K562 (cell line): ENCODE results near the gene SPATA25. TPM values are rescaled to one million over a fixed set of nuclear protein-coding genes. Genes with fewer than 3 reads are reported as not detected.

Experiments
- CGGBP1 ChIP-seq: fragments of 250-450 bp; sonication (Bioruptor Pico); IDR thresholded peaks from 2 replicates; pipeline ENCODE4 v1.9.0; 2021; ENCODE audit warnings: mild to moderate bottlenecking
- FOS ChIP-seq: IDR thresholded peaks from 3 replicates; pipeline ENCODE4 v1.6.1; 2011; ENCODE audit not compliant: insufficient read length; ENCODE audit errors: extremely low read depth
- FOXM1 ChIP-seq, 2 experiments: fragments of 450-650 bp in 1 of 2; sonication (generic) in 1 of 2; formaldehyde crosslinking in 1 of 2; IDR thresholded peaks; 2 replicates each; pipeline versions ENCODE4 v1.6.1 to v1.9.0; 2017 to 2022; ENCODE audit warnings: low read depth in 2 of 2, mild to moderate bottlenecking in 2 of 2, missing genetic modification reagents in 1 of 2, moderate library complexity in 1 of 2
- RFX1 ChIP-seq: fragments of 450-650 bp; IDR thresholded peaks from 2 replicates; pipeline ENCODE4 v1.6.1; 2016; ENCODE audit warnings: mild to moderate bottlenecking, moderate library complexity
- SMARCA4 ChIP-seq: fragments of 450-650 bp; IDR thresholded peaks from 2 replicates; pipeline ENCODE4 v1.6.1; 2016
- SREBF2 ChIP-seq: sonication (generic); formaldehyde crosslinking; IDR thresholded peaks from 2 replicates; pipeline ENCODE4 v1.4.0; 2020; ENCODE audit warnings: mild to moderate bottlenecking, missing genetic modification reagents
- USF2 ChIP-seq: sonication (generic); formaldehyde crosslinking; IDR thresholded peaks from 2 replicates; pipeline ENCODE4 v1.5.0; 2020; ENCODE audit warnings: missing genetic modification reagents
- XRCC4 ChIP-seq: IDR thresholded peaks from one replicate; pipeline ENCODE4 v1.6.1; 2011; ENCODE audit not compliant: insufficient read depth, insufficient read length; ENCODE audit errors: extremely low read depth
- ZBTB33 ChIP-seq: sonication (generic); formaldehyde crosslinking; IDR thresholded peaks from 2 replicates; pipeline ENCODE4 v1.8.1; 2023; ENCODE audit warnings: mild to moderate bottlenecking, missing genetic modification reagents
- ZNF586 ChIP-seq: fragments of 450-650 bp; formaldehyde crosslinking; conservative IDR thresholded peaks from 2 replicates; pipeline ENCODE4 v1.4.0; 2020; ENCODE audit warnings: mild to moderate bottlenecking, moderate library complexity
- ZNF644 ChIP-seq: fragments of 200-800 bp; sonication (Bioruptor generic); IDR thresholded peaks from 2 replicates; pipeline ENCODE4 v1.6.1; 2016; ENCODE audit warnings: low read depth, missing genetic modification characterization, missing compliant biosample characterization
- polyA plus RNA-seq, 8 experiments: library from polyadenylated mRNA; depleted of rRNA in 4 of 8; stranded (reverse) in 5 of 8; unstranded in 3 of 8; fragments of >200 nt; fragmentation: Nextera tagmentation in 2 of 8; fragmentation: Illumina TruSeq in 1 of 8; extraction: Ambion mirVana in 2 of 8; extraction: Trizol in 1 of 8; gene quantifications; 2 replicates each; pipeline versions ENCODE4 v1.2.1 to v1.2.3, GENCODE V29; 2011 to 2014; ENCODE audit warnings: inconsistent platforms in 1 of 8, missing spikeins in 1 of 8
- total RNA-seq, 7 experiments: library from RNA; depleted of rRNA in 6 of 7; stranded (reverse); fragments of >200 nt in 6 of 7; fragmentation: Illumina TruSeq in 2 of 7; extraction: Trizol in 2 of 7; gene quantifications; 2 replicates each; pipeline versions ENCODE4 v1.2.1 to v1.2.3, GENCODE V29; 2011 to 2021; ENCODE audit warnings: low replicate concordance in 1 of 7
- TF ChIP-seq, protein P1 (sequence below): fragments of 250-450 bp; sonication (Bioruptor Pico); IDR thresholded peaks from 2 replicates; pipeline ENCODE4 v1.4.0; 2020
- TF ChIP-seq, protein P2 (sequence below): fragments of 250-450 bp; sonication (Bioruptor Pico); IDR thresholded peaks from 2 replicates; pipeline ENCODE4 v1.9.0; 2021; ENCODE audit warnings: mild to moderate bottlenecking, inconsistent platforms

SPATA25 gene
- total and polyA plus RNA-seq, 9 of the 15 experiments (the other 6 are each of a cell fraction or from before 2014, with no cell fraction given) = 0.21 to 0.95 (median 0.53) TPM; not detected in 3

DNA sequence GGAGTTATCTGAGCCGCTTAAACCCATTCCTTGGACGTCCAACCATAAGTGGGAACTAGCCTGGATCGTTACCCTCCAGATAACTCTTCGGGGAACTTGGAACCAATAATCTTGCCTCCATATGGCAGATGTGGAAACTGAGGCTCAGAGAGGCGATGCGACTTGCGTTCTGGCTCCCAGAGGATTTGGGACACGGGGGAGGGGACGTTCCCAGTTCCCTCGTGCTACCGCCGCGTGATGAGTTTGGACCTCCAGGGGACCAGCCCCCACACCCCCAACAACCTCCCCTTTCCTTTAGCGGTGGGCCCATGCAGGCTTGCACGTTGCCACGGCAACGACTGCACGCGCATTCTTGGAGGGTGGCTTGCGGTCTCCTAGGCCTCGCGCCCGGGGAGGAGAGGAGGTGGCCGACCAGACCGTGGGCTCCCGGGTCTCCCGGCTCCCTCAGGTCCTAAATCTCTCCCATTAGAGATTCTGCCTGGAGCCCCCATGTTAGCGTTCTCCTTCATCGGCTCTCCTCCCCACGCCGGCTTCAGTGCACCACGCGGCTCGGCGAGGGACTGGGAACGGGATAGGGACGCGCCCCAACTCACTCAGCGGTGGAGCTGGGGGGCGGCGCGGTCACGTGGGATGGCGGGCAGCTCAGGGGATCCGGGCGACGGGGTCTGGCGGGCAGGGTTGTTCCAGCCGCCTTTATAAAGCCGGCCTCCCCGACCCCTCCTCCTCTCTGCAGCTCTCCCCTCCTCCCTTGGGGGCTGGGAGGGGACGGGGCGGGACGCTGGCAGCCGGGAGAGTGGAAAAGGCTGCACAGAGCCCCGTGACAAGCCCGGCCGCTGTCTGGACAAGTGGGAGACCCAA lies 24.3 kb upstream of the SPATA25 start, which contains the start of gene PLTP (continued):
- TF ChIP-seq, protein P1, sequence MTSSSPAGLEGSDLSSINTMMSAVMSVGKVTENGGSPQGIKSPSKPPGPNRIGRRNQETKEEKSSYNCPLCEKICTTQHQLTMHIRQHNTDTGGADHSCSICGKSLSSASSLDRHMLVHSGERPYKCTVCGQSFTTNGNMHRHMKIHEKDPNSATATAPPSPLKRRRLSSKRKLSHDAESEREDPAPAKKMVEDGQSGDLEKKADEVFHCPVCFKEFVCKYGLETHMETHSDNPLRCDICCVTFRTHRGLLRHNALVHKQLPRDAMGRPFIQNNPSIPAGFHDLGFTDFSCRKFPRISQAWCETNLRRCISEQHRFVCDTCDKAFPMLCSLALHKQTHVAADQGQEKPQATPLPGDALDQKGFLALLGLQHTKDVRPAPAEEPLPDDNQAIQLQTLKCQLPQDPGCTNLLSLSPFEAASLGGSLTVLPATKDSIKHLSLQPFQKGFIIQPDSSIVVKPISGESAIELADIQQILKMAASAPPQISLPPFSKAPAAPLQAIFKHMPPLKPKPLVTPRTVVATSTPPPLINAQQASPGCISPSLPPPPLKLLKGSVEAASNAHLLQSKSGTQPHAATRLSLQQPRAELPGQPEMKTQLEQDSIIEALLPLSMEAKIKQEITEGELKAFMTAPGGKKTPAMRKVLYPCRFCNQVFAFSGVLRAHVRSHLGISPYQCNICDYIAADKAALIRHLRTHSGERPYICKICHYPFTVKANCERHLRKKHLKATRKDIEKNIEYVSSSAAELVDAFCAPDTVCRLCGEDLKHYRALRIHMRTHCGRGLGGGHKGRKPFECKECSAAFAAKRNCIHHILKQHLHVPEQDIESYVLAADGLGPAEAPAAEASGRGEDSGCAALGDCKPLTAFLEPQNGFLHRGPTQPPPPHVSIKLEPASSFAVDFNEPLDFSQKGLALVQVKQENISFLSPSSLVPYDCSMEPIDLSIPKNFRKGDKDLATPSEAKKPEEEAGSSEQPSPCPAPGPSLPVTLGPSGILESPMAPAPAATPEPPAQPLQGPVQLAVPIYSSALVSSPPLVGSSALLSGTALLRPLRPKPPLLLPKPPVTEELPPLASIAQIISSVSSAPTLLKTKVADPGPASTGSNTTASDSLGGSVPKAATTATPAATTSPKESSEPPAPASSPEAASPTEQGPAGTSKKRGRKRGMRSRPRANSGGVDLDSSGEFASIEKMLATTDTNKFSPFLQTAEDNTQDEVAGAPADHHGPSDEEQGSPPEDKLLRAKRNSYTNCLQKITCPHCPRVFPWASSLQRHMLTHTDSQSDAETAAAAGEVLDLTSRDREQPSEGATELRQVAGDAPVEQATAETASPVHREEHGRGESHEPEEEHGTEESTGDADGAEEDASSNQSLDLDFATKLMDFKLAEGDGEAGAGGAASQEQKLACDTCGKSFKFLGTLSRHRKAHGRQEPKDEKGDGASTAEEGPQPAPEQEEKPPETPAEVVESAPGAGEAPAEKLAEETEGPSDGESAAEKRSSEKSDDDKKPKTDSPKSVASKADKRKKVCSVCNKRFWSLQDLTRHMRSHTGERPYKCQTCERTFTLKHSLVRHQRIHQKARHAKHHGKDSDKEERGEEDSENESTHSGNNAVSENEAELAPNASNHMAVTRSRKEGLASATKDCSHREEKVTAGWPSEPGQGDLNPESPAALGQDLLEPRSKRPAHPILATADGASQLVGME (CRISPR knock-in tag) = no peak
- peak; percentile 91 for TF ChIP-seq RFX1
- no peak for TF ChIP-seq ZNF586 (CRISPR knock-in tag)
- TF ChIP-seq, protein P2, sequence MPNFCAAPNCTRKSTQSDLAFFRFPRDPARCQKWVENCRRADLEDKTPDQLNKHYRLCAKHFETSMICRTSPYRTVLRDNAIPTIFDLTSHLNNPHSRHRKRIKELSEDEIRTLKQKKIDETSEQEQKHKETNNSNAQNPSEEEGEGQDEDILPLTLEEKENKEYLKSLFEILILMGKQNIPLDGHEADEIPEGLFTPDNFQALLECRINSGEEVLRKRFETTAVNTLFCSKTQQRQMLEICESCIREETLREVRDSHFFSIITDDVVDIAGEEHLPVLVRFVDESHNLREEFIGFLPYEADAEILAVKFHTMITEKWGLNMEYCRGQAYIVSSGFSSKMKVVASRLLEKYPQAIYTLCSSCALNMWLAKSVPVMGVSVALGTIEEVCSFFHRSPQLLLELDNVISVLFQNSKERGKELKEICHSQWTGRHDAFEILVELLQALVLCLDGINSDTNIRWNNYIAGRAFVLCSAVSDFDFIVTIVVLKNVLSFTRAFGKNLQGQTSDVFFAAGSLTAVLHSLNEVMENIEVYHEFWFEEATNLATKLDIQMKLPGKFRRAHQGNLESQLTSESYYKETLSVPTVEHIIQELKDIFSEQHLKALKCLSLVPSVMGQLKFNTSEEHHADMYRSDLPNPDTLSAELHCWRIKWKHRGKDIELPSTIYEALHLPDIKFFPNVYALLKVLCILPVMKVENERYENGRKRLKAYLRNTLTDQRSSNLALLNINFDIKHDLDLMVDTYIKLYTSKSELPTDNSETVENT (CRISPR knock-in tag) = no peak
- TF ChIP-seq CGGBP1 (CRISPR knock-in tag) = no peak
- no peak for TF ChIP-seq FOS
- no peak for TF ChIP-seq SMARCA4
- peak; percentile 58 for TF ChIP-seq USF2 (CRISPR knock-in tag)
- TF ChIP-seq XRCC4 = no peak
- TF ChIP-seq FOXM1 (IDR thresholded peaks at IDR 0.05; ENCODE audit: low read depth) = no peak
- TF ChIP-seq FOXM1 (CRISPR knock-in tag; IDR thresholded peaks at IDR 0.05; ENCODE audit: low read depth) = 0 out of 2 replicates have a peak, but pooled peaks have one; percentile 19
- peak; percentile 34; the same call in 1 of the 2 replicates for TF ChIP-seq ZBTB33
- no peak for TF ChIP-seq ZNF644 (tag)
- TF ChIP-seq SREBF2 = 0 out of 2 replicates have a peak, but pooled peaks have one; percentile 2
